Activated CD8-positive, alpha-beta memory T cell treated with anti-CD3 and anti-CD28 coated beads for 36 hours (primary cell): Measurements from ENCODE around the gene FLVCR1. TPM values are rescaled to one million over a fixed set of nuclear protein-coding genes. Genes with fewer than 3 reads are reported as not detected.
"Not testable (repeated sequence)": the region's sequence is repeated elsewhere in the genome, so short reads cannot be mapped to it uniquely, and the experiment has no call there.

Experiments
- CTCF ChIA-PET: fragments of 350-600 bp; sonication (Branson Sonifier 250); formaldehyde crosslinking; loops from one replicate; lab custom pipeline; 2021; ENCODE audit warnings: antibody characterized with exemption; lab: Charles Lee
- POLR2A ChIA-PET: fragments of 350-600 bp; sonication (Branson Sonifier 250); formaldehyde crosslinking; loops from one replicate; lab custom pipeline; 2021; ENCODE audit warnings: antibody characterized with exemption; lab: Charles Lee
- total RNA-seq, 2 experiments: library from RNA; stranded (reverse); gene quantifications; one replicate each; pipeline ENCODE4 v1.2.3, GENCODE V29; 2021

Gene FLVCR1
- 10 to 100 TPM; 16.2 to 18.7 TPM for total RNA-seq

GRCh38 chr1:212857992-212858460 lies at the start of gene FLVCR1:
Gene FLVCR1 (plus strand): TSS chr1:212858275. CDS start chr1:212858453, 178 bp downstream.
- CTCF ChIA-PET: no interaction called here
- POLR2A ChIA-PET: interaction anchor here (0.7 to 1.4 kb wide), 4 partner anchors 9 to 250 kb away, joined by 3 to 5 read pairs (median 4); partner anchors contain the start of genes ATF3, NSL1 and TATDN3

- CTCF ChIA-PET: interaction anchor here (0.9 kb wide), 1 partner anchor 180 kb away, joined by 3 read pairs; no protein-coding TSS in a partner anchor
- POLR2A ChIA-PET: interaction anchor here (0.6 to 0.7 kb wide), 2 partner anchors 43 to 189 kb away, joined by 3 read pairs; no protein-coding TSS in a partner anchor
These were observed 43.3 kb upstream of the FLVCR1 start for GRCh38 chr1:212814537-212815334.

- ChIA-PET POLR2A (no interaction called here), CTCF (interaction anchor here (0.9 kb wide), 1 partner anchor 45 kb away, joined by 4 read pairs; no protein-coding TSS in a partner anchor)
These were observed 41.4 kb upstream of the FLVCR1 start for GRCh38 chr1:212816567-212817278.

GRCh38 chr1:212819726-212820125 lies 38.3 kb upstream of the FLVCR1 start:
- POLR2A ChIA-PET: no interaction called here

GRCh38 chr1:212820969-212821368 lies 37.1 kb upstream of the FLVCR1 start:
- ChIA-PET CTCF (no interaction called here), POLR2A (no interaction called here)

More at GRCh38 chr1:212819726-212820125, 38.3 kb upstream of the FLVCR1 start:
- CTCF ChIA-PET: no interaction called here

GRCh38 chr1:212822956-212823355 lies 35.1 kb upstream of the FLVCR1 start:
- CTCF ChIA-PET: no interaction called here
- POLR2A ChIA-PET: no interaction called here

- CTCF ChIA-PET: no interaction called here
- POLR2A ChIA-PET: no interaction called here
These were observed 33.9 kb upstream of the FLVCR1 start for GRCh38 chr1:212824201-212824600.

- POLR2A ChIA-PET: no interaction called here
- CTCF ChIA-PET: no interaction called here
These were observed 32.1 kb upstream of the FLVCR1 start for GRCh38 chr1:212825798-212826452.

- CTCF ChIA-PET: interaction anchor here (0.9 kb wide), 1 partner anchor 59 kb away, joined by 3 read pairs; no protein-coding TSS in a partner anchor
These were observed 30.8 kb upstream of the FLVCR1 start for GRCh38 chr1:212827171-212827776.

GRCh38 chr1:212827831-212828278 lies 30.2 kb upstream of the FLVCR1 start:
- ChIA-PET CTCF (interaction anchor here (0.9 kb wide), 1 partner anchor 58 kb away, joined by 3 read pairs; no protein-coding TSS in a partner anchor), POLR2A (interaction anchor here (0.5 kb wide), 1 partner anchor 13 kb away, joined by 5 read pairs; no protein-coding TSS in a partner anchor)

More at GRCh38 chr1:212827171-212827776, 30.8 kb upstream of the FLVCR1 start:
- POLR2A ChIA-PET: interaction anchor here (0.5 kb wide), 1 partner anchor 14 kb away, joined by 5 read pairs; no protein-coding TSS in a partner anchor

GRCh38 chr1:212828395-212828794 lies 29.7 kb upstream of the FLVCR1 start:
- ChIA-PET POLR2A (no interaction called here), CTCF (no interaction called here)

- POLR2A ChIA-PET, CTCF ChIA-PET: not testable (repeated sequence)
These were observed 24.6 kb upstream of the FLVCR1 start for GRCh38 chr1:212833211-212834207.

GRCh38 chr1:212838145-212838544 lies 19.9 kb upstream of the FLVCR1 start:
- POLR2A ChIA-PET: no interaction called here

GRCh38 chr1:212844521-212844920 lies 13.6 kb upstream of the FLVCR1 start:
- POLR2A ChIA-PET, CTCF ChIA-PET: not testable (repeated sequence)

More at GRCh38 chr1:212838145-212838544, 19.9 kb upstream of the FLVCR1 start:
- CTCF ChIA-PET: no interaction called here

- ChIA-PET CTCF (no interaction called here), POLR2A (no interaction called here)
These were observed 10.5 kb upstream of the FLVCR1 start, which contains the start of gene SPATA45 for GRCh38 chr1:212847549-212847948. Gene SPATA45 (minus strand): TSS chr1:212847649. CDS start chr1:212836149, 11,500 bp downstream.

GRCh38 chr1:212852105-212852688 lies 5.9 kb upstream of the FLVCR1 start:
- CTCF ChIA-PET: no interaction called here
- POLR2A ChIA-PET: no interaction called here

GRCh38 chr1:212853658-212854057 lies 4.4 kb upstream of the FLVCR1 start:
- POLR2A ChIA-PET: no interaction called here
- CTCF ChIA-PET: no interaction called here
